Measurements from ENCODE around the gene NPIPB2.
"Not testable (repeated sequence)": the region's sequence is repeated elsewhere in the genome, so short reads cannot be mapped to it uniquely, and the experiment has no call there.

DNA sequence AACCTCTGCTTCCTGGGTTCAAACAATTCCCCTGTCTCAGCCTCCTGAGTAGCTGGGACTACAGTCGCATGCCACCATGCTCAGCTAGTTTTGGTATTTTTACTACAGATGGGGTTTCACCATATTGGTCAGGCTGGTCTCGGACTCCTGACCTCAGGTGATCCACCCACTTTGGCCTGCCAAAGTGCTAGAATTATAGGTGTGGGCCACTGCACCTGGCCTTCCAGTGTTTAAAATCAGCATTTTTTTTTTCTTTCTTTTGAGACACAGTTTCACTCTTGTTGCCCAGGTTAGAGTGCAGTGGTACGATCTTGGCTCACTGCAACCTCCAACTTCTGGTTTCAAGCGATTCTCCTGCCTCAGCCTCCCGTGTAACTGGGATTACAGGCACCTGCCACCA lies 28.4 kb upstream of the NPIPB2 start:
- TF ChIP-seq, protein P1, sequence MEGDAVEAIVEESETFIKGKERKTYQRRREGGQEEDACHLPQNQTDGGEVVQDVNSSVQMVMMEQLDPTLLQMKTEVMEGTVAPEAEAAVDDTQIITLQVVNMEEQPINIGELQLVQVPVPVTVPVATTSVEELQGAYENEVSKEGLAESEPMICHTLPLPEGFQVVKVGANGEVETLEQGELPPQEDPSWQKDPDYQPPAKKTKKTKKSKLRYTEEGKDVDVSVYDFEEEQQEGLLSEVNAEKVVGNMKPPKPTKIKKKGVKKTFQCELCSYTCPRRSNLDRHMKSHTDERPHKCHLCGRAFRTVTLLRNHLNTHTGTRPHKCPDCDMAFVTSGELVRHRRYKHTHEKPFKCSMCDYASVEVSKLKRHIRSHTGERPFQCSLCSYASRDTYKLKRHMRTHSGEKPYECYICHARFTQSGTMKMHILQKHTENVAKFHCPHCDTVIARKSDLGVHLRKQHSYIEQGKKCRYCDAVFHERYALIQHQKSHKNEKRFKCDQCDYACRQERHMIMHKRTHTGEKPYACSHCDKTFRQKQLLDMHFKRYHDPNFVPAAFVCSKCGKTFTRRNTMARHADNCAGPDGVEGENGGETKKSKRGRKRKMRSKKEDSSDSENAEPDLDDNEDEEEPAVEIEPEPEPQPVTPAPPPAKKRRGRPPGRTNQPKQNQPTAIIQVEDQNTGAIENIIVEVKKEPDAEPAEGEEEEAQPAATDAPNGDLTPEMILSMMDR (IDR thresholded peaks at IDR 0.05), result not testable (repeated sequence)
- TF ChIP-seq POLR2A (IDR thresholded peaks at IDR 0.05), result not testable (repeated sequence)
